NCI-H2196 (cell line): ENCODE data around the gene RGS3.
A peak's percentile ranks its signal among the peaks of the same experiment; 100 is the strongest.

Source experiments
- DNase-seq: peaks from one replicate; lab custom pipeline; 2025; ENCODE audit not compliant: unreplicated experiment; lab: John Stamatoyannopoulos, UW

The RGS3 gene

DNA sequence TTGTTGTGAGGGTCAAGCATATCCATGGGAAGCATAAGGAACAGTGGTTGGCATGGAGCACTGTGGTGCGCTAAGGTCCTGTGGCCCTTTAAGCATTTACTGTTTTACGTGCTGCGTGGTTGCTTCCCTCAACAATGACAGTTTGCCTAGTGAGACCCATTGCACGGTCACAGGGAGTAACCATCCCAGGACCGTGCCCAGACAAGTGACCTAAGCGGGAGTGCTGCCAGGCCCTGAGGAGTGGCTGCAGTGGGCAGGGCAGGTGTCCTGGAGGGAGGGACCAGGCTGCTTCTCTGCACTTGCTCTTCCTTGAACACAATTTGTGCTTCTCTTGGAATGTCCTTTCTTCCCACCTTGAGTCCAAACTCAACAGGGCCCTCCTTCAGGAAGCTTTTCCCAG, 64.6 kb downstream of the RGS3 start:
- no peak for DNase-seq

DNA sequence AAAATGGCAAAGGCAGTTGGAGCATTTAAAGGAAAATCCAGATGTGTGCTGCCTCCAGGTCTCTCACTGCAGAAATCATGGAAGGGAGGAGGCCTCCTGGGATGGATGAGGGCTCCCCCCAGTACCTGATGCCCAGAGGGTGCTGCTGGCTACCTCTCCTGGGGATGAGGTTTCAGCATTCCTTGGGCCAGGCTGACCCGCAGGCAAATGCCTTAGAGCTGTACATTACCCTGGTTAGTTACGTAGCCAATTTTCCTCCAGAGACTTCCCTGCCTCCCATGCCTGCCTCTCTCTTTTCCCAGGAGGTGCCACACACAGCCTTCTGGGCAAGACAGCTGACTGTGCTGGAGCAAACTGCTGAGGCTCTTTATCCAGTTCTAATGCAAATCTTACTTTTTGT, 65.3 kb downstream of the RGS3 start:
- DNase-seq = no peak

GRCh38 chr9:113529336-113530009, 65.9 kb downstream of the RGS3 start:
- DNase-seq = no peak

DNA sequence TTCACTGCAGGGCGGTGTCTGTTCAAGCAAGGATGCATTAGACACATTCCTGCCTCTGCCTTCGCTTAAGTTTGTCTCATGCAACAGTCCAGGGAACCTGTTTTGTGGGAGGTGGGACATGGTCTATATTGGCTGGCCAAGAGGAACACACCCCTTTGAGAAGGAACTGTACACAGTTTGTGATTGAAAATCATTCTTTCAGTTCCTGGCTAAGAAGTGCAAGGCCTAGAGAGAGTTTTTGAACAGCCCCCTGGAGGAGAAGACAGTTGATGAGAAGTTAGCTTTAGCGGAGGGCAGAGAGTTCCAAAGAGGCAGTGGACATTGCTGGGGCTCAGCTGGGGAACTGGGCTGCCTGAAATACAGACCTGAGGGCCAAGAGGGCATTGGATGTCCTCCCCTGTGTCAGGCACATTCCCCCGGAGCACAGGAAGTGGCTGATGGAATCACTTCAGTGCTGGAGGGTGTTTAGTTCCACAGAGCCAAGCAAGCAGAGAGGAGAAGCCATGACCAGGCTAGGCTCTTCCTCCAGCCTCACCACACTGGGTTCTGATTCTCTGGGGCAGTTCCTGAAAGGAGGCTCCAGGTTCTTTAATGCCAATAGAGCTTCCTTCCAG, 66.6 kb downstream of the RGS3 start:
- no peak for DNase-seq

- DNase-seq = no peak
Measured at GRCh38 chr9:113530942-113531341, 67.4 kb downstream of the RGS3 start.

DNA sequence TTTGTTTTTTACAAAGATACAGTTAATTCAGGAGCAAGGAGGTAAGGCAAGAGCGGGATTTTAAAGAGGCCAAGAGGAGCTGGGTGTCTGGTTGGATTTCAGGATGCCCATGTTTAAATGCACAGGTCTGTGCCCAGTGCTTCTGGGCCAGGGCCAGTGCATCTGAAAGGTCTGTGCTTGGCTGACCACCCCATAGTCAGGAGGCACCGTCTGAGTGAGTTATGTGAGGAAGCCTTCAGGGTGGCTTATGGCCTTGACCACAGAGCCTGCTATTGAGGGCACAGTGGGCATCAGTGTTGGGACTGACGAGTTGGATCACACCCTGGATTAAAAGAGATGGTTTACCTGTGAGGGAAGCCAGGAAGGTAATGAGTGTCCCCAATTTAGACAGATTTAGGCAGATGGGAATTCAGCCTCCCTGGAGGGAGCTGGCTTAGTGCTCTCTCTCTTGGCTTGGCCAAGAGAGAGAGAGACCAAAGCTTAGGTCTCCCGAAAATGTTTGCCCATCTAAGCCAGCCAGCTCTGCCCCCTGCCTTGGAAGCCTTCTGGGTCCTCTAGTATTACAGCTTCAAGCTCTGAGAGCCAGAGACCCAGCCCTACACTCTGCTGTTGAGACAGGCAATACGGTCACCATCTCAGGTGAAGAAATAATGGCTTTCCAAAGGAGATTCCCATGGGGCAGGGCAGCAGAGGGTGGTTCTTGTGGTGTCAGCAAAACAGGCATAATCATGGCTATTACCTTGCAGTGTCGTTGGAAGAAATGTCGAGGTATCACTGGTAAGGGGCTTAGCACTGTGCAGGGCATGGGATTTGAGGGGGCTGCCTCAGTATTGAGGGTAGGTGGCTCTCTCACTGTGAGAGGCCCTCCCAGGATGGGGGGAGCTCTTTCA, 68.6 kb downstream of the RGS3 start:
- DNase-seq = no peak

- DNase-seq = no peak
Measured at GRCh38 chr9:113532809-113533190, 69.3 kb downstream of the RGS3 start.

- DNase-seq = no peak
Measured at GRCh38 chr9:113533335-113534225, 70.1 kb downstream of the RGS3 start.

DNA sequence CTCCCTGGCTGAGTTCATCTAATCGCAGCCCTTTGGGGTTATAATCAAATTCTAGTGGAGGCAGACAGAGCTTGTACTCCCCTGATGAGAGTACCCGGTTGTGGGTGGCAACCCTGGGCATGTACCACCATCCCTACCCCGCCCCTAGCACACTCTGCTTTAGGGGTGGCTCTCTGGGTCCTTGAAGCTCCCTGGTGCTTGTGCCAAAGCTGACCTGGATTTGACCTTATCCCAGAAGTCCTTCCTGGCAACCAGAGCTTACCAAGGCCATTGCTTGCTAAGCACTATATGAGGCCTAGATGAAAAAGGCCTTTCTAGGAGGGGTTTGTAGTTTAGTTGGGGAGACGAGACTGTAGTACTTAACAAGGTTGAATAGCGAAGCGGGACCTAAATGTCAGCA, 72.2 kb downstream of the RGS3 start:
- no peak for DNase-seq

GRCh38 chr9:113536166-113536482, 72.6 kb downstream of the RGS3 start:
- DNase-seq = no peak

- DNase-seq = no peak
Measured at GRCh38 chr9:113536483-113537228, 73.1 kb downstream of the RGS3 start.

DNA sequence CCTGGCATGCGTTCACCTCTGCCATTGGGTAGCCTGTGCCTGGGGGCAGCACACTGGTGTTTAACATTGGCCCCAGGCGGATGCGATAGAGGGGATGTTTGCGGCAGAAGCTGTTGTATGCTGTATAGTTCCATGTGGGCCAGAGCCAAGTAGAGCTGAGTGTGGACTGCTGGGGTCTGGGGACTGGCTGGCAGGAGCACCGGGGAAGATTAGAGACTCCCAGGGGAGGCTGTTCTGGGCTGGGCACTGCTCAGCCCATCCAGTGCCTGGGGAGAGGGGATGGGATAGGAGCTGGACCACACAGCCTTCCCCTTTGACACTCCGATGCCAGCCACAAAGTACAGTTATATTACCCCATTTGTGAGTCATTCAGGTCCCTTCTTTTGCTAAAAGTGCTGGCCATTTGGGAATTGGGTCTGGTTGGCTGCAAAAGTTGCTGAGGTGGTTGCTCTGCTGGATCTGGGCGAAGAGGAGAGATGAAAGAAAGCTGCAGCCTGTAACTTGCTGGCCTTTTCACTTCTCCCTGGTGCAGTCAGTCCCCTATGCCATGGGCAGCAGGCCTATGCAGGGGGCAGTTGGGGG, 73.8 kb downstream of the RGS3 start:
- no peak for DNase-seq

DNA sequence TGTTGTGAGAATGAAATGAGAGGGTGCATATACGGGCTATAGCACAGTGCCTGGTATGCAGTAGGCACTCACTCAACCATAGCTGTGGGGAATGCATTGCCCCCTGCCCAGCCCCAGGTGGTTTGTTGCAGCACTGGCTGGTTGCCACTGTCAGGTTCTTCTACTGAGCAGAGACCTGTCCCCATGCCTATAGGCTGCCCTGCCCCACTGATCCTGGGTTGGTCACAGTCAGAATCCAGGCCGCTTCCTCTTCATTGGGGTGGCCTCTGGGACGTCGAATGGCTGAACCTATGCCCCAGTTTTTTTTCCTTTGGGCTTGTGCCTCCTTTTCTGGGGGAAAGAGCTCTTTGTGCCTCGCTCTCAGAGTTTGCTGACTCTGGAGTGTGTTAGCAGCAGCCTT, 74.6 kb downstream of the RGS3 start:
- no peak for DNase-seq

DNA sequence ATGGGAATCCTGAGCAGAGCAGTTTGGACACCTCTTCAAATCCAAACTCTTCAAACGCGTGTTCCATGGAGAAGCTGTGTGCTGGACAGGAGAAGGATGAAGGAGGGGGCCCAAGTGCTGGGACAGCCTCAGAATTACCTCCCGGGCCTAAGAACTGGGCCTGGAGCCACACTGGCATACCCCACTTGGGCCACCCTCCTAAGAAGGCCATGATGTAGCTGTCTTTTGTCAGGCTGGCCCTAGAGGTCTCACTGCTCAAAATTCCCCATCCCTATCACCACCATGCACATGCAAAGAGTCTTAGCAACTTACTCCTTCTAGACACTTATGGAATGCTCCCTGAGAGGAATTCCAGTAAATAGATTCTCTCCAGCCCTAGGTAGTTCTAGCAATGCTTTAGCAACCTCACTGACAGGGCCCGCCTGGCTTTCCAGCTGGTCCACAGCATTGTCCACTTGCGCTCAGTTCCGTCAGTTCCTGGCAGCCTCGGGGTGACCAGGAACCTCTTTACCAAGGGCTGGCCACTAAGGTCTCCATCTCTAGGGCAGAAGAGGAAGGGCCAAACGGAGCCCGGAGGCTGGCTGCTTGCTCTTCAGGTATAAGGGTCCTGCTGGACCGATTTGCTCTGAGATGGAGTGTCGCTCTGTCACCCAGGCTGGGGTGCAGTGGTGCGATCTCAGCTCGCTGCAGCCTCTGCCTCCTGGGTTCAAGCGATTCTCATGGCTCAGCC, 75.3 kb downstream of the RGS3 start:
- no peak for DNase-seq

- no peak for DNase-seq
Measured at GRCh38 chr9:113540466-113540865, 76.9 kb downstream of the RGS3 start.

GRCh38 chr9:113541019-113541900, 77.7 kb downstream of the RGS3 start:
- DNase-seq = peak; percentile 70

DNA sequence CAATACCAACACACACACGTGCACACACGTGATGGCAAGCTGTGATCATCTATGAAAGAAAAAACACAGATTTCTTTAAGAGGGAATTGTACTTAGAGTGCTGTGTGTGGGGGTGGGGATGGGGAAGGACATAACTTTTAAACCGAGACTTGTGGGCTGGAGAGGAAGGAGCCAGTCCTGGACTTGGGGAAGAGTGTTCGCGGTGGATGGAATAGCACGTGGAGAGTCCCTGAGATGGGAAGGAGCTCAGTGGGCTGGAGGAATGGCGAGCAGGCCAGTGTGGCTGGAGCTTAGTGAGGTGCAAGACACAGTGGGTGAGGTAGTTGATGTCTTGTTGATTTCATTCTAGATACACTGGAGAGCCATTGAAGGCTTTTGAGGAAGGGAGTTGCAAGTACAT, 78.5 kb downstream of the RGS3 start:
- DNase-seq = no peak

DNA sequence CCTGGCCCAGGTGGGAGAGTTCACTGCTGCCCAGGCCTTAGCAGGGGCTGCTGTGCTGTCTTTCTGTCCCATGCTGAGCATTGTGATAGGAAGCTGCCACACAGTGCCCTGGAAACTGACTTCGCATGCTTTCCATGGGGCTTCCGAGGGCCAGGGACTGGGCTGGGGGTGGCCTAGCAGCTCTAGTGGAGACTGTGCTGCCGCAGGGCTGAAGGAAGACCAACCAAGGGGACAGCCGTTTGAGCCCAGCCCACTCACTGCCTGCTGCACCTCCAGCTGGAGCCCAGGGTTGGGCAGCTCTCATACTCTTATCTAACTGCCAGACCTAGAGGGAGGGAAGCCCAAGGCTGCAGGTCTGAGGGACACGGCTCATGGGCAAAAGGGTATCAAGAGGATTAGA, 79.2 kb downstream of the RGS3 start:
- DNase-seq = no peak
